Activated CD8-positive, alpha-beta memory T cell treated with anti-CD3 and anti-CD28 coated beads, Interleukin-2, amount 50 U/mL, for 1 hour (primary cell): ENCODE measurements around the gene COASY.
"Not testable (repeated sequence)": the region's sequence is repeated elsewhere in the genome, so short reads cannot be mapped to it uniquely, and the experiment has no call there.

ENCODE experiments used
- DNase-seq: peaks from one replicate; pipeline ENCODE4 v3.0.0-alpha.2; 2020; ENCODE audit errors: extremely low read depth

Gene COASY

DNA sequence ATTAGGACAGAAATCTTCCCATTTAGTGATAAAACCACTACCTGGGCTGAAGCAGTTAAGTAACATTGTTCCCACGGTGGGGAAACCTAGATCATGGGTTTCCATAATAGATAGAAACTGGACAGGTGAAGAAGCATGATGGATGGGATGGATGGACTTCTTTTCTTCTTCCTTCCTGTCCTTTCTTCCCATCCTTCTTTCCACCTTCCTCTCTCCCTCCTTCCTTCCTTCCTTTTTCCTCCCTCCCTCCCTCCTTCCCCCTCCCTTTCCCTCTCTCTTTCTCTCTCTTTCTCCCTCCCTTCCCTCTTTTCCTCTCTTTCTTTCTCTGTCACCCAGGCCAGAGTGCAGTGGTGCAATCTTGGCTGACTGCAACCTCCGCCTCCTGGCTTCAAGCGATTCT, 12.5 kb downstream of the COASY start:
- DNase-seq: no peak

DNA sequence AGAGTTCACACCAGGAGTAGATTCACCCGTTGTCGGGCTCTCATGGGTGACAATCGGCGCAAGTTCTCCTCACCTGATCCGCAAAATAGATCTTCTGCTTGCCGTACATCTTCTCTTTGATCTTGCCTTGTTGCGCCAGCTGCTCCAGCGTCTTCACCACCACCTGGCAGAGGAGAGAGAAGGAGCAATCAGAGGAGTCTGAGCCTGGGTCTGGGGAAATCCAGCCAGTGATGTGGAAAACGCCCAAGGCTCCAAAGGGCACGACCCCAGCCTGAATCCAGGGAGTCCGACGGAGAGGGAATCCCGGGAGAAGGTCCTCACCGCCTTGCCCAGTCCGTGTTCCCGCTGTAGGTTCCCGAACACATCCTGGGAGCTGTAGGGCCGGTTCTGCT, 15.2 kb downstream of the COASY start:
- no peak for DNase-seq

DNA sequence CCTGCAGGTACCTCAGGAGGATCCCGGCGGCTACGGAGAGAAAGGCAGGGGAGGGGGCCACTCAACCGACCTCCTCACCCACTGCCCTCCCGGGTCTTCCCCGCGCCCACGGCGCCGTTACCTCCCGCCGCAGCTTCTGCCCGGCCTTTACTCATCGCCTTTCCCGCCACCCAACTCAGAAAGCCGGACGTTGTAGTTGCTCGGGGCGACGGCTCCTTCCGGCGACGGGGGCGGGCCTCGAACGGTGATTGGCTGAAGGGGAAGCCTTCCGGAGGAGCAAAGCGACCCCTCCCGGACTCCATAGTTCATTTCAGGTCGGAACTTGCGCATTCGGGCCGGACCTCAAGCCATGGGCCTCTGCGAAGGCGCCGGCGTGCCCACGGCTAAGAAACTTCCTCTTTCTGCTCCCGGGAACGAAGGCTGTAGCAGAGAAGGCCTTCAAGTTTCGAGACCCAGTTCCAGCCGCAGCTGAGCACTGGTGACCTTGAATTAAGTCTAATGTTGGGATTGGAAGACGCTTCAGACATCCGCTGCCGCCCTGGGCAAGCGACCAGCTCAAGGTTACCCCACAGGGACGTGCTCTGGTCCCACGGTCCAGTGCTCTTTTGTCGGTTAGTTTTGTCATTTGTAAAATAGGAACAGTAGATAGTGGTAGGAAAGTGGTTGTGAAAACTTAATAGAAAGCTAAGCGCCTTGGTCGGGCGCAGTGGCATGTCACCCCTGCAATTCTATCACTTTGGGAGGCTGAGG, 15.8 kb downstream of the COASY start, which contains the start of gene PSMC3IP:
PSMC3IP (minus strand) TSS at position 198 of the 750 bp plus-strand sequence; CDS start at position 155, 43 bp downstream.
- peak; percentile 66 for DNase-seq

DNA sequence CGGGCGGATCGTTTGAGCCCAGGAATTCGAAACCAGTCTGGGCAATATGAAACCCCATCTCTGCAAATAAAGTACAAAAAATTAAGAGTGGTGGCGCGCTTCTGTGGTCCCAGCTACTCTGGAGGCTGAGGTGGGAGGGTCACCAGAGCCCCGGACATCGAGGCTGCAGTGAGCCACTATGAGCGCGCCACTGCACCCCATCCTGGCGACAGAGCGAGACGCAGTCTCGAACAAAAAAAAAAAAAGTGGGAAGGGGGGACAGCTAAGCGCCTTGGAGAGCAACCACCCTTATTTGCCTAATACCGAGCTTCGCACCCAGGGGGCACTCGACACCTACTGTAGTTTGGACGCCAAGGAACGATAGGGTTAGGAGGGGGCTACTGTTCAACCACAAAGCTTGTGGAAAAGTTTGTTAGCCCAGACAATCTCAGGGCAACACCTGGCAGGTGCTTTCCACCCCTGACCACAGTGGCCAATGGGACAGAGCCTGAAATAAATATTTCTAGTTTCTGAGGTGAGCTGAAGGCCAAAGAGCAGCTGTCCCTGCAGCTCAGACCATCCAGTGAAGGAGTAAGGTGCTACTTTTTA, 16.4 kb downstream of the COASY start:
- DNase-seq: no peak

DNA sequence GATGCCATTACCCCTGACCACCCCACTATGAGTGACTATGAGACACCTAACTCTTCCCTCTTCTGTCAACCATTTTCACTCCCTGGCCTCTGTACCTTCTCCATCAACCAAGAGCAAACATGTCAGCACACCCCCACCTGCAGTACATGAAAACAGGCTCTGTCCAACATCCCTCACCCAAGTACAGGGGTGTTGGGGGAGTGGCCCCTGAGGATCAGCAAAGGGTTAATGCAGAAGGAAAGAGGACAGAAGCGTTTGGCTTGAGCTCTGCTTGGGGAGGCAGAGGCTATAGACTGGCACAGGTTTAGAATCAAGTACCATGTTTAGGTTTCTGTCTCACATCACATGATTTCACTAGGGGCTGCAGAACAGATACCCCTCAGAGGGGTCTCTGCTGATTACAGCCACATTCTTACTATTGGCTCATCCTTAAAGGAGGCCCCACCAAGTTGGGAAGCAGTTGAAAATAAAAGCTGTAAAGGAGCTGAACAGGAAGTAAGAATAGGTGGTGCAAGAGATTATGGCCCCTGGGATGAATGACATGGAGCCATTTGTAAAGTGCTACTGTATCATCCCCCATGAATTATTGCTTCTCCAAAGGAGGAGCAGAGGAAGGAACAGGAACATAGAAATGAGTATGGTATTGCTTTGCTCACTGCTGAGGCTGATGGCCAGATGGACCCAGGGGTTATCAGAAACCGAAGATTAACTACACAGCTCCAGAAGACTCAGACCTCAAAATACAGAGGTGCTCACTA, 18.0 kb downstream of the COASY start:
- no peak for DNase-seq

DNA sequence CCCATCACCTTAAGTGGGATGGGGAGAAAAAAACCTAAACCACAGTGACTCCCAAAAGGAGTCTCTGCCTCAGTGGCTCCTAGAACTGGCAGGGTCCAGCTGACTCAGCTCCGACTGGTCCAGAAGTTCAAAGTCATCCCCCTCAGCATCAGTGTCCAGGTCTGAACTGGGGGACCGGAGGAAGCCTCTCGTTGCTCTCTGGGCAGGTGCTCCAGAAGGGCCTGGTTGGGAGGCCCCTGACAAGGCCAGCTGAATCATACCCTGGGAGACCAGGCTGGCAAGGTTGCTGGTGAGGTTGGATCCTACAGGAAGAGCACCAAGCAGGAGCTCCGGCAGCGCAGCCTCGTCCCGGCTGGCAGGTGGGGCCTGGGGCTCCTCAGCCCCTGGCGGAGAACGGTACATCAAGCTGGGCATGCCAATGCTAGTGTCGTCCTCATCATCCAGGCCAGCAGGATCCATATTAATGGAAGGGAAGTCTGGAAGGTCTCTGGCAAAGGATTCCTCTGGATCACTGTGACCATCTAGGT, 19.9 kb downstream of the COASY start:
- DNase-seq: no peak

DNA sequence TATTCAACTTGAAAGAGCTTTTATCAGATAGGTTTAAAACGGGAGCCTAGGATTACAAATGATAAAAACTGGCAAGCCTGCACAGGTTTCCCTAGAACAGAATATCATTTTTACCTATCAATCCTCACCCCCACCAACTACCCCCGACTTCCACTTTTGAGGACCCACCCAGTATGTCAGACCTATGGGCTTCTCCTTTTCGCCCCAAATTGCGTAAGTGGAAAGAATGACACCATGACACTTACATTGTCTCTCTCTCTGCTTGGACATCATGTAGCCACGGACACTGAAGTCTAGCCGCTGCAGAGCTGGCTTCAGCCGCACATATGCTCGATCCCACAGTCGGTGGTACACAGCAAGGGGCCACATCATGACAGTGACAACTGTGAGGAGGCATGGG, 22.9 kb downstream of the COASY start:
- no peak for DNase-seq

DNA sequence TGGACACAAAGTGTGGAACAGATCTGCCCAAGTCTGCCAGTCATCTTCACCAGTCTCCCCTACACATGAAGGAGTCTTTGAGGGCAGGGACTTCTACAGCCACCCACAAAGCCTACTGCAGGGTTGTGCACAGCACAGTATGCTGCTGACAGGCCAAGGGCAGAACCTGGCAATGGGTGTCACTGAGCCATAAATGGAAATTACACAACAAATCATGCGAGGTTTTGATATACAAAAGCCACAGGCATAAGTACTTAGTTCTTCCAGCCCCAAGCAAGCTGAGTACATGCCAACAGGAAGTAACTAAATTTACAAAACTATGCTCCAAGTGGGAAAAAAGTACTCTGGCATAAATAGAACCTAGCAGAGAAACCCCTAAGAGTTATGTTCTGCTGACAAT, 23.4 kb downstream of the COASY start:
- no peak for DNase-seq

DNA sequence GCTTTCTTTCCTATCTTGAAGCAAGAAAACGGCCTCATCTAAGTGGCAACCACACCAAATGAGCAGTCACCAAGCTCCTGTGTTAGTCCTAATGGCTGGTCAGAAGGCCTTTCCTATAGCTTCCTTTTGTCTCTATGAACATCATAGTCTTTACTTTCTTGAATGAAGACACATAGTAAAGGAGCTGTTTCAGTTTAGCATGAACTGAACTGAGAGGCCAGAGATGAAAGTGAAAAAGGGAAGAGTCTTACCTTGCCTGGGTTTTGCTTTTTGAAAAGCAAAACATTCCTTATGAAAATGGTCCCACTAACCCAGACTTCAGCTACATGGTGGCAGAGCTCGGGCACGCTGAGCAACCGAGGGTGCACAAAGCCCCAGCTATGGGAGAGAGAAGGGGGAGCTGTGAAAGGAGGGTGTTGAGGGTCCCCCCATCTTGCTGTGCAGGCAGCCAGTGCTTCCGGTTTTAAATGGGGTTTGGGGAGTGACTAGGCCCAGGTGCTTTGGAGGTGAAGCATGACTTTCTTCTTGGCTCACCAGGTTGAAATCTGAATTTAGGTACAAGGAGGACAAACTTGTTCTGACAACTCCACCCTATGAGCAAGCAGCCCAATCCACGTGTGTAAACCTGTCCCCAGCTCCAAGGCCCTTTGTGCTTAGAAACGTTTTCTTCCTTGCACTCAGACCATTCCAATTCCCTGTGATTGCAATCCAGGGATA, 24.7 kb downstream of the COASY start:
- no peak for DNase-seq

DNA sequence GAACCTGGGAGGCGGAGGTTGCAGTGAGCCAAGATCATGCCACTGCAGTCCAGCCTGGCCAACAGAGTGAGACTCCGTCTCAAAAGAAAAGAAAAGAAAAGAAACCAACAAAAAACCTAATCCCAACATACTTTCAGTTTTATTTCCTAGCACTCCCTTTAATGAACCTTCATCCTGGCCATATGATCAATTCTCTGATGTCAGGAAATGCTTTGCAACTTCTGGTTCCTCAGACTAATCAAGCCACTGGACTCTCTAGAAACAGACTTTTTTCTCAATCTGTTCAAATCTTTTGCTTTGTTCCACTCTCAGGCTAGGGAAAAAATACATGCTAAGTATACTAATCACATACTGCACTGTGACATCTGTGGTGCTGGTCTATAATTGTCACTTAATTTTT, 28.9 kb downstream of the COASY start:
- no peak for DNase-seq

DNA sequence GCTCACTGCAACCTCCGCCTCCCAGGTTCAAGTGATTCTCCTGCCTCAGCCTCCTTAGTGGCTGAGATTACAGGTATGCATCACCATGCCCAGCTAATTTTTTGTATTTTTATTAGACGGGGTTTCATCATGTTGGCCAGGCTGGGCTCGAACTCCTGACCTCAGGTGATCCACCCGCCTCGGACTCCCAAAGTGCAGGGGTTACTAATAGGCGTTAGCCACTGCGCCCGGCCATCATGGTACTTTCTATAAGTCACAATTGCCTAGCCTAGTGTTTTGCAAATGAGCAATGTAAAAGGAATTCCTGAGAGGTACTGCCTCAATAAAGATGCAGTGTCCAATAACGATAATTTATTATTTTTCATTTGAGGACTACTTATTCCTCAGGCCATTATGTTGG, 29.5 kb downstream of the COASY start:
- DNase-seq: no peak

DNA sequence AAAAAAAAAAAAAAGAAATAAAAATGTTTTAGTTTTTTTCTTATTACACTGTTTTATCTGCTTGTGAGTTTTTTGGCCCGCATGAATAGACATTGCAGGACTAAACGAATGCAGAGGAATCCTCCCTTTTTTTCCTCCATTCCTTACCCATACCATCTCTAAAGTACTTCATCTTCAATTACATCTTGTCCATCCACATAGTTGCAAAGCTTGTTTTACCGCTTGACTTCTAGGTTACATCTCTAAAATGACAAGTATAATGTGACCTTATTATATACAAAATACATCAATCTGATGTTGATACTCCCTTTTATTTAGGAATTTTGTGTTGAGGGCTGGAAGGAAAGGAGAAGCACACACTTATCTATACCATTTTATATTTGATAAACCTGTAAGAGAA, 34.4 kb downstream of the COASY start:
- no peak for DNase-seq

DNA sequence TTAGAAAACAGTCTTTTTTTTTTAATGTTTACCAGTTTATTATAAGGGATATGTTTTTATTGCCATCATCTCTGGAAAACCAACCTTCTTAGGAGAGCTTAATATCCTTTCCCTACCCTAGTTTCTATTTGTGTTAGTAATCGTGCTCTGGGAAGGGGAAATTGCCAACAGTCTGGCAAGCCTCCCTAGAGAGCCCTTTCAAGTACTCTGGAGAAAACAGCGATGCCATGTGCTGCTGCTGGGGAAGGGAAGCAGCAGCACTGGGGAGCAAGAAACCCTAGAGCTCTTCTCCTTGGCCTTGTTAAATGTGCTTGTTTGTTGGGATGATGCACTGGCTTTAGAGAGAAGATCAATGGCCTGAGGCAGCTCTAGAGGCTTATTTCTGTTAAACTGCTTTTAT, 37.0 kb downstream of the COASY start:
- DNase-seq: no peak

DNA sequence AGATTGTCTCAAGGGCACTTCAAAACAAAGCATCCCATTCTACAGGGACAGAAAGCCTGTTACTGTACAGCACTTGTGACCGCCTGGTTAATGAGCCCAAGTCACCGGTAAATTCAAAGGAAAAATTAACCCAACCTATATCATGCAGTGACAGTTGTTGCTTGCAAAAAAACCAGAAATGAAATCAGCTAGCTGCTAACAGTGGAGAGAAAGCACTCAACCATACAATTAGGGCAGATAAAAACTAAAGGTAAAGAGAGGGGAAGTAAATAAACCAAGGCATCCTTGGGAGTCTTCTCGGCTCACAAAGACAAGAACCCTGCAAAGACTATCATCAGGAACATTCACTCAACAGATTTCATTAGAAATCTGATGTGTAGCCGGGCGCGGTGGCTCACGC, 41.4 kb downstream of the COASY start:
- DNase-seq: no peak

DNA sequence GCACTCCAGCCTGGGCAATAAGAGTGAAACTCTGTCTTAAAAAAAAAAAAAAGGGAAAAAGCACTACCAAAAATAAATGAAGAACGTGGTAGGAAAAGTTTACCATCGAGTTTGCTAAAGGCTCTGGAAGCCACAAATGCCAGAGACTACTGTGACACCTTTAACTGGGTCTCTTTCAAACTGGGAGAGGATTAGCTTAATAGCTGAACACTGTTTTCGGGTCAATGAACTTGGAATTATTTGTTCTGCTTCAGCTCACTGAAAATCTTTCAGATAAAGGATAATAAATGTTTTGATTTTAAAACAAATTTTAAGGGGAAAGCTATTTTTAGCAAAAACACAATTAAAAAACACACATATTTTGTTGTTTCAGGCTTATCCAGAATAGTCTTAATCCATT, 45.8 kb downstream of the COASY start:
- DNase-seq: no peak

DNA sequence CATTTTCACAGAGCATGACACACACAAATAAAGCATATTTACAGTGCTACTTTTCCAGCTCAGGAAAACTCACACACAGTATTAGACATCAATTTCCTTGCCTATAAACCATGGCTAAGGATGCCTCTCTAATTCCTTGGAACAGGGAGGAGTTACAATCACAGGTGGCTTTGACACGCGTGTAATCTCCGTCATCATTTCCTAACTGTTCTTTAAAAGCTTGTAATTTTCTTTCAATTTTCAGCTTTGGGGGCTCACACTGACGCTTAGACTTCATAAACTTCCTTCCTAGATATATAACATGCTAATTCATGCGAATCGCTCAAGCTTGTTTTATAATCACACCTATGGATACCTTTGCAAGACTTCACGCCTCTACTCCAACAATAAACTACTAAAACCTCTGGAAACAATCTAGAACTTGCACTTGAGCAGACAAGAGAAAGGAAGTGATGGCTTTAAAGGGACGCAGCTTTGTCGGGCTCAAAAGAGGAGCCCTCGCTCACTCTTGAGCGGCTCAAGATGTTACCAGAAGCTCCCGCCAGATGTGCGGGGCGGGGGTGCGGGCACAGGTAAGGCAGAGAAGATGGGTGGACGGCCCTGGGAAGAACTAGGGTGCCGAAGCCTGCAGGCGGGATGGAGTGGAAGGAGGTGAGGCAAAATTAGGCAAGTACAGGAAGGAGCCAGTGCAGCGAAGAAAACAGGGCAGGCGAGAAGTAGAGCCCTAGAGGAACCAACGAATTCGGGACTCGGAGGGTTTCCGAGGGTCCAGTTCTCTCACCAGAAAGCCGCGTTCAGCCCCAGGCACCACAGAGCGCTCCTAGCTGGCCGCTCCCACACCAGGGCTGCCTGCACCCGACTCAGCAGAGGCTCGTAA, 46.6 kb downstream of the COASY start:
- no peak for DNase-seq

DNA sequence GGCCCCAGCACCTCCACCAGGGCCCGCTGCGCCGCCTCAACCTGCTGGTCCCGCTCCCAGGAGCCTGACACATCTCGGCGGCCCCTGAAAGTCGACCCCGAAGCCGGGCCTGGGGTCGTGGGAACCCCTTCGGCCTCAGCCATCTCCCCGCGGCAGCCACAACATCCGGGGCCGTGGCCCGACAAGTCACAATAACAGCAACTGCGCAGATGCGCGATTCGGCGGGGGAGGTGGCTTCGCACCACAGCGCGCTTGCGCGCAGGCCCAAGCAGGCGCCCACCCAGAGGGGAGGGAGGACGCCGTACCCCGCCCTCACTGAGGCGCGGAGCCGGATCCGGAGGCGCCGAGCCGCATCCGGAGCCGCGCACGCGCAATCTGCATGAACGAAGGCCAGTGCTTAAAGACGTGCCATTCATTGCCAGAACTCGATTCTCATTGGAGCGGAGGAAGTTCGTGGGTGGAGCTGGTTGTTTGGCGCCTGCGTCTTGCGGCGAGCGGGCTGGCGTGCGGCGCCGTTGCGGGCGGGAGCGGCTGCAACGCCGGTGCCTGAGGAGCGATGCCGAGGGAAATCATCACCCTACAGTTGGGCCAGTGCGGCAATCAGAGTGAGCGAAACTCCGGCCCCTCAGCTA, 47.4 kb downstream of the COASY start, which contains the start of the genes RETREG3 and TUBG1:
RETREG3 (minus strand) TSS at position 193 of the 632 bp plus-strand sequence; CDS start at position 143, 50 bp downstream.
TUBG1 (plus strand) TSS at position 502 of the 632 bp plus-strand sequence; CDS start at position 557, 55 bp downstream.
- peak; percentile 93 for DNase-seq

DNA sequence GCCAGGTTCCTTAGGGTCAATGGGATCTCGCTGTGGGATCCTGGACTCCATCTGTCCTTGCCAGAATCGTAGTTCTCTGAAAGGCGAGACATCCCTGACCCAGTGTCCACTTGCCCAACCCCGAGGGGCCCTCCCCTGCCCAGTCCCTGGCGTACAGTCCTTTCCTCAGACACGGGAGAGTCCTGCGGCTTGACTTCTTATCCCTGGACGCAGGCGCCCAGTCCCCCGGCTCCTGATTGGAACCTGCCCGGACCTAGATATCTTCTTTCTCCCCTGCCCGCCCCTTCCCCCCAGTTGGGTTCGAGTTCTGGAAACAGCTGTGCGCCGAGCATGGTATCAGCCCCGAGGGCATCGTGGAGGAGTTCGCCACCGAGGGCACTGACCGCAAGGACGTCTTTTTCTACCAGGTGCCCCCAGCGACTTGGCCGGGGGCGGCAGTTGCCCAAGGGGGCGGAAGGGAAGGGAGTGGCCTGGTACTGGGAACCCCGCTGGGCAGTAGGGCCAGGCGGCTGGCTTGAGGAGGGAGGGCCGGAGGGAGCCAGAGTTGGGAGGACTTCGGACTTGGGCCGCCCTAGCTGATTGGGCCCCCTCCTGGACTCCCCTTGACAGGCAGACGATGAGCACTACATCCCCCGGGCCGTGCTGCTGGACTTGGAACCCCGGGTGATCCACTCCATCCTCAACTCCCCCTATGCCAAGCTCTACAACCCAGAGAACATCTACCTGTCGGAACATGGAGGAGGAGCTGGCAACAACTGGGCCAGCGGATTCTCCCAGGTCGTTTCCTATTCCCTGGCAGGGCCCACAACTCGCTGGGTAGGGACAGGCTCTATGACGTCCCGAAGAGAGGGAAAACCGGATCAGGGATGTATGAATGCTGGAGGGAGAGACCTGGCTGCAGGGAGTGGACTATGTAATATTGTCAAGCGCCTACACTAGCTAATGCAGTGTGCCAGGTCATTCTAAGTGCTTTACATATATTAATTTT, 48.2 kb downstream of the COASY start:
- DNase-seq: not testable (repeated sequence)

DNA sequence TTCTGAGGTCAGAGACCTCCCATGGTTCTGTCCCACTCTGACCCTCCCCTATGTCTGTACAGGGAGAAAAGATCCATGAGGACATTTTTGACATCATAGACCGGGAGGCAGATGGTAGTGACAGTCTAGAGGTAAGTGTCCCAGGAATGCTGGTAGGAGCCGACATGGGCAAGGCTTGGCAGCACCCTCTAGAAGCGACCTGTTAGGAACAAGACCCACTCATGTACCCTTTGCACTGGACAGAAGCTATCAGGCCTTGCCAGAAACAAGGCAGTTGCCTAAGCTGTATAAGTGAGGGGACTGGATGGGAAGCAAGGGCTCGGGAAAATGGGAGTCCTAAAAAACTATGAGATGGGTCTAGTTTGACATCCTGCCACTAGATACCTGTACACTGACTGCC, 50.1 kb downstream of the COASY start:
- no peak for DNase-seq
